ENCODE results near the gene TEX14. TPM values are rescaled to one million over a fixed set of nuclear protein-coding genes. Genes with fewer than 3 reads are reported as not detected.

Gene TEX14
- total and polyA plus RNA-seq, 10 of the 15 experiments (the other 5 are each of a cell fraction or from before 2014, with no cell fraction given) = 0.15 to 1.3 (median 0.66) TPM

GRCh38 chr17:58624751-58625150 lies 67.1 kb downstream of the TEX14 start:
- H3K27me3 ChIP-seq (replicated peaks in 1 of 2; ENCODE audit: control insufficient read depth in 2 of 2, insufficient read depth in 2 of 2, low read length in 1 of 2) = no peaks in the 10 kb centered on the region
- in situ Hi-C loops (cut with MboI) (no loop called here), intact Hi-C loops (cut with micrococcal nuclease; ENCODE audit: unreplicated experiment) (no loop called here)
- H3K79me2 ChIP-seq (ENCODE audit: control insufficient read depth, insufficient read depth, low read length) = no peaks in the 10 kb centered on the region
- H3K9me3 ChIP-seq (replicated peaks; ENCODE audit: control insufficient read depth, insufficient read depth, low read length) = no peaks in the 10 kb centered on the region
- ATAC-seq (no peak), FAIRE-seq (no peak), DNase-seq (ENCODE audit: low read depth, low spot score) (no peak)
- TF ChIP-seq MEF2B (IDR thresholded peaks at IDR 0.05; ENCODE audit: partially characterized antibody, poor library complexity, severe bottlenecking) (peak; percentile 35), RUNX3 (IDR thresholded peaks at IDR 0.05; ENCODE audit: low read length) (0 out of 2 replicates have a peak, but pooled peaks have one; percentile 16), STAT1 (conservative IDR thresholded peaks at IDR 0.05) (no peak), STAT3 (IDR thresholded peaks at IDR 0.05; ENCODE audit: low read depth, low read length) (no peak), TAF1 (IDR thresholded peaks at IDR 0.05; ENCODE audit: borderline replicate concordance, low read depth, low read length) (no peak)
- RAD21 ChIA-PET (ENCODE audit: unreplicated experiment) = interaction anchor here (1.2 kb wide), 1 partner anchor 36 kb away, joined by 4 read pairs; no protein-coding TSS in a partner anchor
- 94% methylated on average over 1 of the region's 1 CpG for WGBS (ENCODE audit: insufficient coverage, insufficient replicate concordance, low lambda C conversion rate, missing lambda C conversion rate)
- peaks cover 28% of the 10 kb centered on the region for H3K4me1 ChIP-seq (ENCODE audit: control insufficient read depth, insufficient read depth, low read length)
- no peak overlapping the region for H3K27ac ChIP-seq (ENCODE audit: control insufficient read depth, insufficient read depth)
- H3K4me2 ChIP-seq (ENCODE audit: control insufficient read depth, insufficient read depth) = no peak overlapping the region
- no peaks in the 10 kb centered on the region for H3K36me3 ChIP-seq (ENCODE audit: control insufficient read depth in 2 of 2, insufficient read depth in 2 of 2, low read length in 1 of 2)
- H3K4me3 ChIP-seq = no peak overlapping the region; the same call in 1 of the 2 replicates
- SMC1A ChIA-PET (ENCODE audit: uncharacterized antibody, unreplicated experiment) = interaction anchor here (0.6 to 1.0 kb wide), 2 partner anchors 10 to 31 kb away, joined by 3 to 4 read pairs; no protein-coding TSS in a partner anchor
- BruUV-seq (replicated peaks) = no TSS peak
- CTCF ChIA-PET = interaction anchor here (0.9 to 8.0 kb wide), 3 partner anchors 9 to 47 kb away, joined by 3 to 61 read pairs (median 3); no protein-coding TSS in a partner anchor
- H4K20me1 ChIP-seq (ENCODE audit: control insufficient read depth, insufficient read depth) = no peaks in the 10 kb centered on the region
- POLR2A ChIA-PET = no interaction called here
- no peak overlapping the region for H2AFZ ChIP-seq (ENCODE audit: control insufficient read depth, low read depth, low read length)
- H3K9ac ChIP-seq (ENCODE audit: control insufficient read depth, insufficient read depth, low read length) = no peak overlapping the region

GRCh38 chr17:58621174-58621573 lies 70.7 kb downstream of the TEX14 start:
- SMC1A ChIA-PET (ENCODE audit: uncharacterized antibody, unreplicated experiment) = interaction anchor here (0.6 to 4.3 kb wide), 4 partner anchors 9 to 84 kb away, joined by 3 to 28 read pairs (median 4); no protein-coding TSS in a partner anchor
- DNase-seq (ENCODE audit: low read depth, low spot score) = peak; percentile 65
- TF ChIP-seq SIN3A (IDR thresholded peaks at IDR 0.05; ENCODE audit: low read depth, low read length) = no peak
- no peak for TF ChIP-seq RB1 (IDR thresholded peaks at IDR 0.05; ENCODE audit: borderline replicate concordance)
- peak; percentile 23; the same call in 1 of the 2 replicates for TF ChIP-seq BCL11A (IDR thresholded peaks at IDR 0.05; ENCODE audit: low read depth, low read length)
- TF ChIP-seq KAT2A (conservative IDR thresholded peaks at IDR 0.05; ENCODE audit: control insufficient read depth, low read depth, low read length) = no peak
- no peak for TF ChIP-seq PAX8 (IDR thresholded peaks at IDR 0.05)
- peak; percentile 49; the same call in 1 of the 2 replicates for TF ChIP-seq IRF4 (IDR thresholded peaks at IDR 0.05; ENCODE audit: low read depth, low read length)
- 0 out of 2 replicates have a peak, but pooled peaks have one; percentile 3 for TF ChIP-seq SMC3 (IDR thresholded peaks at IDR 0.05; ENCODE audit: borderline replicate concordance, low read length)
- TF ChIP-seq HDAC6 (IDR thresholded peaks at IDR 0.05; ENCODE audit: unreplicated experiment) = no peak
- TF ChIP-seq PRDM15 (CRISPR knock-in tag; IDR thresholded peaks at IDR 0.05) = no peak

More at GRCh38 chr17:58621174-58621573, 70.7 kb downstream of the TEX14 start:
- WGBS (ENCODE audit: insufficient coverage, insufficient replicate concordance, low lambda C conversion rate, missing lambda C conversion rate) = 0% methylated on average over 3 of the region's 3 CpGs
- H2AFZ ChIP-seq (ENCODE audit: control insufficient read depth, low read depth, low read length) = no peak overlapping the region; the same call in 1 of the 2 replicates
- no peaks in the 10 kb centered on the region for H3K79me2 ChIP-seq (ENCODE audit: control insufficient read depth, insufficient read depth, low read length)
- peaks cover 63% of the 10 kb centered on the region for H3K4me1 ChIP-seq (ENCODE audit: control insufficient read depth, insufficient read depth, low read length)
- no peaks in the 10 kb centered on the region for H4K20me1 ChIP-seq (ENCODE audit: control insufficient read depth, insufficient read depth)
- H3K9ac ChIP-seq (ENCODE audit: control insufficient read depth, insufficient read depth, low read length) = peak overlapping the region; percentile 22; the same call in 1 of the 2 replicates
- FAIRE-seq = peak; percentile 97
- H3K9me3 ChIP-seq (replicated peaks; ENCODE audit: control insufficient read depth, insufficient read depth, low read length) = no peaks in the 10 kb centered on the region
- in situ Hi-C loops (cut with MboI) = no loop called here
- no peaks in the 10 kb centered on the region for H3K27me3 ChIP-seq (replicated peaks in 1 of 2; ENCODE audit: control insufficient read depth in 2 of 2, insufficient read depth in 2 of 2, low read length in 1 of 2)
- CTCF ChIA-PET = interaction anchor here (0.7 to 2.1 kb wide), 3 partner anchors 26 to 116 kb away, joined by 3 to 5 read pairs (median 5); no protein-coding TSS in a partner anchor
- POLR2A ChIA-PET = interaction anchor here (1.5 kb wide), 1 partner anchor 10 kb away, joined by 6 read pairs; no protein-coding TSS in a partner anchor
- BruUV-seq (replicated peaks) = no TSS peak
- H3K4me3 ChIP-seq = no peak overlapping the region
- peak overlapping the region; percentile 66 for H3K4me2 ChIP-seq (ENCODE audit: control insufficient read depth, insufficient read depth)
- intact Hi-C loops (cut with micrococcal nuclease; ENCODE audit: unreplicated experiment) = no loop called here
- H3K36me3 ChIP-seq (ENCODE audit: control insufficient read depth in 2 of 2, insufficient read depth in 2 of 2, low read length in 1 of 2) = no peaks in the 10 kb centered on the region
- RAD21 ChIA-PET (ENCODE audit: unreplicated experiment) = interaction anchor here (1.1 kb wide), 2 partner anchors 10 to 25 kb away, joined by 3 read pairs; no protein-coding TSS in a partner anchor
- 0 out of 2 replicates have a peak overlapping the region, but pooled peaks have one; percentile 18 for H3K27ac ChIP-seq (ENCODE audit: control insufficient read depth, insufficient read depth)
- ATAC-seq = peak; percentile 72

All from GM12878 (cell line).